Measurements from ENCODE around the gene MVD. TPM values are rescaled to one million over a fixed set of nuclear protein-coding genes. Genes with fewer than 3 reads are reported as not detected.

The MVD gene
- total RNA-seq, 1 donor = 111 TPM

GRCh38 chr16:88705801-88706228 is 42.9 kb upstream of the MVD start:
- TF ChIP-seq CTCF (IDR thresholded peaks at IDR 0.05; ENCODE audit: insufficient read depth, low read depth, low read length) = no peak
- peak overlapping the region; percentile 96 for H3K4me3 ChIP-seq (ENCODE audit: low read depth, low read length)
- no peak for DNase-seq (ENCODE audit: low read depth)

GRCh38 chr16:88705076-88705684 is 42.3 kb upstream of the MVD start:
- TF ChIP-seq CTCF (IDR thresholded peaks at IDR 0.05; ENCODE audit: insufficient read depth, low read depth, low read length) = no peak
- H3K4me3 ChIP-seq (ENCODE audit: low read depth, low read length) = peak overlapping the region; percentile 96
- DNase-seq (ENCODE audit: low read depth) = peak; percentile 30

GRCh38 chr16:88703486-88704309 is 40.8 kb upstream of the MVD start:
- no peak for TF ChIP-seq CTCF (IDR thresholded peaks at IDR 0.05; ENCODE audit: insufficient read depth, low read depth, low read length)

GRCh38 chr16:88702371-88703210 is 39.7 kb upstream of the MVD start:
- no peak for DNase-seq (ENCODE audit: low read depth)
- TF ChIP-seq CTCF (IDR thresholded peaks at IDR 0.05; ENCODE audit: insufficient read depth, low read depth, low read length) = no peak

More at GRCh38 chr16:88703486-88704309, 40.8 kb upstream of the MVD start:
- DNase-seq (ENCODE audit: low read depth) = no peak
- no peak overlapping the region for H3K4me3 ChIP-seq (ENCODE audit: low read depth, low read length)

GRCh38 chr16:88701581-88702370 is 38.9 kb upstream of the MVD start:
- TF ChIP-seq CTCF (IDR thresholded peaks at IDR 0.05; ENCODE audit: insufficient read depth, low read depth, low read length) = no peak
- H3K4me3 ChIP-seq (ENCODE audit: low read depth, low read length) = no peak overlapping the region
- no peak for DNase-seq (ENCODE audit: low read depth)

More at GRCh38 chr16:88702371-88703210, 39.7 kb upstream of the MVD start:
- H3K4me3 ChIP-seq (ENCODE audit: low read depth, low read length) = no peak overlapping the region

Data from fibroblast of villous mesenchyme (primary cell).